ENCODE data around the gene KANSL3.
"Not testable (repeated sequence)": the region's sequence is repeated elsewhere in the genome, so short reads cannot be mapped to it uniquely, and the experiment has no call there.

Gene KANSL3

DNA sequence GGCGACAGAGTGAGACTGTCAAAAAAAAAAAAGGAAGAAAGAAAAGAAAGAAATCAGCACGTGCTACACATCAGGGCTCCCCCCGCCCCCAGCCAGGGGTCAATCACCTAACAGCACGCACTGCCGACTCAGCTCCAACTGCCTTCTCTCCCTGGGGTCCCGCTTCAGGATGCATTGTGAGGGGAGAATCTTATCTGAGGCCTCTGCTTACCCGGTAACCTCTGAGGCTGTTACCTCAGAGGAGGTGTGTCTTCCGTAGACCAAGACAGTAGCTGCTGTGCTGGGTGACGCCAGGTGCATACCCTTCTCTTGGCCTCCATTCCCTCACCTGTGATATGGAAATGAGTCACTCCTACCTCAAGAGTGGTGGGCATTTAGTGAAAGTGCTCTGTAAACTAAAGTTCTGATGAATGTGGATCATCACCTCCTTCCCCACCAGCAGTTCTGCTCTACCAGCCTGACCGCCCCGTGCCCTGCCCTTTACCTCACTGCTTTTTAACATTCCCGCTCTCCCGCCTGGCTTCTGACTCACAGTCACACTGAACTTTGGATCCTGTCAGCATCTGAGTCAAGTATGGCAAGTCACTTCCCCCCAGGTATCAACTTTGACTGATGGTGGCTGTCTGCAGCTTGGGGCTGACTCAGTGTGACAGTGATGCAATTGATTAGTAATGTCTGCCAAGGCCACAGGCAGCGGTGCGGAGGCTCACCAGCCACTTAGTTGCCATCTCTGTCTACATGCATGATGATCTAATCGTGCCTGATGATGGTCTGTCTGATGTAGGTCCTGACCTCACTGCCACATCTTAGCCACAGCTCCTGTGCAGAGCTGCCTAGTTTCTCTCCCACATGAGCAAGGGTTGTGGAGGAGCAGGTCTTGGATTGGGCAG, 81.4 kb downstream of the KANSL3 start:
- DNase-seq: peak; percentile 35

DNA sequence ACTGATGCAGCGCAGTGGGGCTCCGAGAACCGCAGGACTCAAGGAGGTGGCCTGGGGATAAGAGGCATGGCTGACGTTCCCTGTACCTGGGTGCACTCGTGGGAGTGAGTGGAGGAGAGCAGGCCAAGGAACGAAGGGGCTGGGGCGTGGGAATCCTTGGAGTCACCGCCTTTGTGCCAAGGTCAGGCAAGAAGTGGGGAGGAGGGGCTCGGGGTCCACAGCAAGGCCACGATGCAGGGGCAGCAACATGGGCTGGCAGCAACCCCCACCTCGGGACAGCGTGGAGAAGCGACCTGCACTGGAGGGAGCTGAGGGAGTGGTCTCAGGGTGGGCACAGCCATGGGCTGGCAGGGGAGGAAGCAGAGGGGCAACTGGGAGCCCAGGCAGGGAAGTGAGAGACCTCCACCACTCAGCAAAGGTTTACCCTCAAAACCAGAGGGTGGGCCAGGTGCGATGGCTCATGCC, 82.9 kb downstream of the KANSL3 start:
- DNase-seq: no peak

DNA sequence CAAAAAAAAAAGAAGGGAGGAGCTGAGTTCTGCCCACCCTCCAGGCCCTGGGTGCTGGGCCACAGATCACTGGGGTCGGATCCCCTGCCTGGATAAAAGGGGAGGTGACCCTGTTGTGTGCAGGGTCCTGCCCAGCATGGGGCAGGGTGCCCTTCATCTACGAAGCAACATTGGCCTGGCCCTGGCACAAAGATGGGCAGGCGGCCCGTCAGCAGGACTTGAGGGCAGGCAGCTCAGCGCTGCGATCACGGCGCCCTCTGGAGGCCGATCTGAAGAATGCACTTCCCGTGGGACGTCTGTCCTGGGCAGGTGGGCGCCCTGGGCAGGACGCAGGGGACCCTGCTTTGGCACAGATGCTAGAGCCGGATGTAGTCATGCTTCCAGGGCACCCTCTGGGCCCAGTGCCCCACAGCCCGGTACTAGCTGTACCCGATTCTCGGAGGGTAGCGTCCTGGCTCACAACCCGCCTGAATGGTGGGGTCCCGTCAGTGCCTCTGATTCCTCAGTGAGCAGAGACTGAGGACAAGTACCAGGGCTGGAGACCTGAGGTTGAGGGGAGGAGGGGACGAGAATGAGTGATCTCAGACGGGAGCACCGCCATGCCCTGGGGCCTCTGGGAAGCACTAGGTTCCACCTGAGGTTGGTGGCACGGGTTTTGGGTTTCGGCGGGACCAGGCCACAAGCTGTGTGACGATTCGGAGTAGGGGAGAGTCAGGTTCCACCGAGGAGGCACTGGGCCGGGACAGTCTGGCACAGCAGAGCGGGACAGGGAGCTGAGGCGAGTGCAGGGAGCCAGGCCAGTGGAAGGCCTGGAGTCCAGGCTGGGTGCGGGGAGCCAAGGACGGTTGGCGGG, 83.6 kb downstream of the KANSL3 start:
- DNase-seq: peak; percentile 68

DNA sequence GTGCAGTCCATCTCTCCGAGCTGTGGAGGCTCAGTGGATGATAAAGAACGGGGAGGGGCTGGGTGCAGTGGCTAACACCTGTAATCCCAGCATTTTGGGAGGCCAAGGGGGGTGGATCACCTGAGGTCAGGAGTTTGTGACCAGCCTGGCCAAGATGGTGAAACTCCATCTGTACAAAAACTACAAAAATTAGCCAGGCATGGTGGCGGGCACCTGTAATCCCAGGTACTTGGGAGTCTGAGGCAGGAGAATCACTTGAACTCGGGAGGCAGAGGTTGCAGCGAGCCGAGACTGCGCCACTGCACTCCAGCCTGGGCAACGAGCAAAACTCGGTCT, 84.2 kb downstream of the KANSL3 start:
- DNase-seq: not testable (repeated sequence)

DNA sequence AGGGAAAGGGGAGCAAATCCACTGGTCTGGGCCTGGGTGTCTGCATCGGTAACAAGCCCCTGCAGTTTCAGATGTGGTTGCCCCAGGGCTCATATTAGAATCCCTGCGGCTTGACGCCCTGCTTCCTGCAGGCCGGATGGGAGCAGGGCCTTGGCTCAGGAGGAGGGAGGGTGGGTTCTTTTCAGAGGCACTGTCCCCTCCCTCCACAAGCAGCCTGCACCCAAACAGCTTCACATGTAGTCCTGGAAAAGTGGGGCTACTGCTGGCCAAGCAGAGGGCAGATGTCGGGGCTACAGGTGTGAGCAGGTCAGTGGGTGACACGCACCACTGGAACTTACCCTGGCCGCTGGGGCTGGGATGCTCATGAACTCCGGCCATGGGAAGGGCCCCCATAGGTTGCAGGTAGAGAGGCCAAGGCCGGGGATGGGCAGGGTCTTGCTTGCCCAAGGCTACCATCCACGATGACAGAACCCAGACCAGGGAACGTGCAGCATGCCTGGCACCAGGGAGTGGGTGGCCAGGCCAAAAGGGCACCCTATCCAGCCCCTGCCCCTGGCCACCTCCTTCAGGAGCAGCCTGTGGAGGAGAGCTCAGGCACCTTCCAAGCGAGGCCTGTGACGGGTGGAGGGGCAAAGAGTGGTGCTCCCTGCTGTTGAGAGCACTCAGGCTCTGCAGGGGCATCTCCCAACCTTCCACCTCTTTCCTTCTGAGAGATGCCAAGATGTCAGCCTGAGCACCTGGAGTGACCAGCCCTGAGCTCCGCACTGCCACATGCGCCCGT, 84.7 kb downstream of the KANSL3 start:
- no peak for DNase-seq

DNA sequence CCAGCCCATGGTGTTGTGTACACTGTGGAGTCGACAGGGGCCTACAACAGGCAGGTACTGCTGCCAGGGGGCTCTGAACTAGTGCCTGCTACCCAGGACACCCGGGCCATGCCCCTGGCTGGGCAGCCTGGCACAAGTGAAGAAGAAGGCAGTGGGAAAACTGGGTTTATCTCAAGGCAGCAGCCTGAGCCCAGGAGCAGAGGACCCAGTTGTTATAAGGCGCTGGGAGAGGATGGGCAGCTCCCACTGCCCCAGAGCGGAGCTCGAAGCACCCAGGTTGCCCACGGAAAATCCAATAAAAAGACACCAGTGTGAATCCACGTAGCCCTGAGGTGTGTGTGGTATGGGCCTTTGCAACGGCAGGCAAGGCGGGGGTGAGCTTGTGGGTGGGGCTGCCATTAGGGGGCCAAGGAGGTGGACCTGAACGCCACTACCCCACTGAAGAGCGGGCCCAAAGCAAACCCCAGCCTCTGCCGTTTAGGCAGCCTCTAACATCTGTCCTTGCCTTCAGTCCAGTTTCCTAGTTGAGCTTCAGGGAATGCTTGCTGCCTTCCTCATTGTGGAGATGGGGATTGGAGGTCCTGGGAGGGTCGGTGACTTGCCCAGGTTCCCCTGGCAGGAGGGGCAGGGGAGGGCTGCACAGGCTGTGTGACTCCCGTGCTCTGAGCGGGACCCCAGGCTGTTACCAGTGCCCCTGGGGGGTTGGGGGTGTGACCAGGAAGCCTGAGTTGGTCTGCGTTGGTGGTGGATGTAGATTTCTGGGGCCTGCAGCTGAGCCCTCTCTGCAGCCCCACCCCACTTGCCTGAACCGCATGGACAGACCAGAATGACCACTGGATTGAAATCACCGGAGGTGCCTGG, 85.6 kb downstream of the KANSL3 start:
- no peak for DNase-seq

DNA sequence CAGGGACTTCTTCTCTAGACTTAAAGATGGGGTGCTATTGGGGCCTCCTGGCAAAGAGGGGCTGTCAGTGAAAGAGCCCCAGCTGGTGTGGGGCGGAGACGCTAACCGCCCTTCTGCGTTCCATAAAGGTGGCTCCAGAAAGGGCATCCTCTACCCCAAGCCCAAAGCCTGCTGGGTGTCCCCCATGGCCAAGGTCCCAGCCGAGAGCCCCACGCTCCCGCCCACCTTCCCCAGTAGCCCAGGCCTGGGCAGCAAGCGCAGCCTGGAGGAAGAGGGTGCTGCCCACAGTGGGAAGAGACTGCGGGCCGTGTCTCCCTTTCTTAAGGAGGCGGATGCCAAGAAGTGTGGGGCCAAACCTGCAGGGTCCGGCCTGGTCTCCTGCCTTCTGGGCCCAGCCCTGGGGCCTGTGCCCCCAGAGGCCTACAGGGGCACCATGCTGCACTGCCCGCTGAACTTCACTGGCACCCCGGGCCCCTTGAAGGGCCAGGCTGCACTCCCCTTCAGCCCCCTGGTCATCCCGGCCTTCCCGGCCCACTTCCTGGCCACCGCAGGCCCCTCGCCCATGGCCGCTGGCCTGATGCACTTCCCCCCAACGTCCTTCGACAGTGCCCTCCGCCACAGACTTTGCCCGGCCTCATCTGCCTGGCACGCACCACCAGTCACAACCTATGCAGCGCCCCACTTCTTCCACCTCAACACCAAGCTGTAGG, 86.4 kb downstream of the KANSL3 start:
- DNase-seq: no peak

DNA sequence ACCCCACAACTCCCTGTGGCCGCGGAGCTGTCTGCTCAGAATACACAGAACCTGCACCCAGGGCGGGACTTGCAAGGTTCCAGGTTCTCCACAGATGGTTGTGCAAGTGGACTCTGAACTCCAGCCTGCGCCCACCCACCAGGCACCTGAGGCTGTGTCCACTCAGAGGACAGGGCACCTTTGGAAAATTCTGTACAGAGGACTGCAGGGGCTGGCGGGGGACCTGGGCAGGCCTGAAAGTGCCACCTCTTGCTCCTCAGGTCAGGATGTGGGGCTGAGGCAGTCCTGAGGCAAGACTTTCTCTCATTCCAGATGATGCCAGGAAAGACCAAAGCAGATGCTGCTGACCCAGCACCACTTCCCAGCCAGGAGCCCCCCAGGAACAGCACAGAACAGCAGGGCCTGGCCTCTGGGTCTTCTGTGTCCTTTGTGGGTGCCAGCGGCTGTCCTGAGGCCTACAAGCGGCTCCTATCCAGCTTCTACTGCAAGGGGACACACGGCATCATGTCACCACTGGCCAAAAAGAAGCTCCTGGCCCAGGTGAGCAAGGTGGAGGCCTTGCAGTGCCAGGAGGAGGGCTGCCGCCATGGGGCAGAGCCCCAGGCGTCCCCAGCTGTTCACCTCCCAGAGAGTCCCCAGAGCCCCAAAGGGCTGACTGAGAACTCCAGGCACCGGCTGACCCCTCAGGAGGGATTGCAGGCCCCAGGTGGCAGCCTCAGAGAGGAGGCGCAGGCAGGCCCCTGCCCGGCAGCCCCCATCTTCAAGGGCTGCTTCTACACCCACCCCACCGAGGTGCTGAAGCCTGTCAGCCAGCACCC, 87.1 kb downstream of the KANSL3 start:
- no peak for DNase-seq

DNA sequence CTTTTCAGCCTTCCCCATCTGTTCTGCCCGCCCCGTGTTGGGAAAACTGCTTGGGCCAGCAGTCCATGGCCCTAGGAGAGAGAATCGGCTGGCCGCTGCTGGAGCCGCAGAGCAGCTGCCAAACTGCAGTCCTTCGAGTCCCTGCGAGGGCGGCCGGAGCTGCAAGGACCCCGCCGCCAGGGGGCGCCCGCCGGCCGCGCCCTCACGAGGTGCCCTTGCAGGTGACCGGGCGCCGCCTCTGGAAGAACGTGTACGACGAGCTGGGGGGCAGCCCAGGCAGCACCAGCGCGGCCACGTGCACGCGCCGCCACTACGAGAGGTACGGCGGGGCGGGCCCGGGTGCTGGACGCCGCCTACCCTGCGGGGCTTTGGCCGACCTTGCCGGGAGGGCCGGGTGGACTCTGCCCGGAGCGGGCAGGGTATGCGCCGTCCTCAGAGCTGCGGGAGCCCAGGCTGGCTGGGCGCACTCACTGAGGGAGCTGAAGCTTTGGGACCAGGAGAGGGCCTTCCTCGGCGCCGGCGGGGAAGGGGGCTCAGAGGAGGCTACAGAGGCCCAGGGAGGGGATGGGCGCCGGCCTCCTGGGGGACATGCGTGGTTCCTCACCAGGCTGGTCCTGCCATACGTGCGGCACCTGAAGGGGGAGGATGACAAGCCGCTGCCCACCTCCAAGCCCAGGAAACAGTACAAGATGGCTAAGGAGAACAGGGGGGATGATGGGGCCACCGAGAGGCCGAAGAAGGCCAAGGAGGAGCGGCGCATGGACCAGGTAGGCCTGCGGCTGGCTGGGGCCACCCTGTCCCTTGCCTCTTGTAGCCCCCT, 87.9 kb downstream of the KANSL3 start:
- peak; percentile 67 for DNase-seq

DNA sequence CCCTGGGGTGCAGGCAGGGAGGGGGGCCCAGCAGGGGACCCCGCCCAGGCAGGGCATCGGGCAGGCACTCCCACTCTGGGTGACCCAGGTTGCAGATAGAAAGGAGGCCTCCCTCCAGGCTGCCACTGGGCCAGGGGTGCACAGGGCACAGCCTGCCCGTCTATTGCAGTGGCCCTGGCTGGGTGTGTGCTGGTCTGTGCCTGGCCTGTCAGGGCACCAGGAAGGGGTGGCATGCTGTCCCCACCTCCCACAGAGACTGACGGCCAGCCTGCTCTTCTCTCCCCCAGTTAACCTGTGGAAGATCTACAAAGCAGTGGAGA, 88.7 kb downstream of the KANSL3 start:
- DNase-seq: no peak

DNA sequence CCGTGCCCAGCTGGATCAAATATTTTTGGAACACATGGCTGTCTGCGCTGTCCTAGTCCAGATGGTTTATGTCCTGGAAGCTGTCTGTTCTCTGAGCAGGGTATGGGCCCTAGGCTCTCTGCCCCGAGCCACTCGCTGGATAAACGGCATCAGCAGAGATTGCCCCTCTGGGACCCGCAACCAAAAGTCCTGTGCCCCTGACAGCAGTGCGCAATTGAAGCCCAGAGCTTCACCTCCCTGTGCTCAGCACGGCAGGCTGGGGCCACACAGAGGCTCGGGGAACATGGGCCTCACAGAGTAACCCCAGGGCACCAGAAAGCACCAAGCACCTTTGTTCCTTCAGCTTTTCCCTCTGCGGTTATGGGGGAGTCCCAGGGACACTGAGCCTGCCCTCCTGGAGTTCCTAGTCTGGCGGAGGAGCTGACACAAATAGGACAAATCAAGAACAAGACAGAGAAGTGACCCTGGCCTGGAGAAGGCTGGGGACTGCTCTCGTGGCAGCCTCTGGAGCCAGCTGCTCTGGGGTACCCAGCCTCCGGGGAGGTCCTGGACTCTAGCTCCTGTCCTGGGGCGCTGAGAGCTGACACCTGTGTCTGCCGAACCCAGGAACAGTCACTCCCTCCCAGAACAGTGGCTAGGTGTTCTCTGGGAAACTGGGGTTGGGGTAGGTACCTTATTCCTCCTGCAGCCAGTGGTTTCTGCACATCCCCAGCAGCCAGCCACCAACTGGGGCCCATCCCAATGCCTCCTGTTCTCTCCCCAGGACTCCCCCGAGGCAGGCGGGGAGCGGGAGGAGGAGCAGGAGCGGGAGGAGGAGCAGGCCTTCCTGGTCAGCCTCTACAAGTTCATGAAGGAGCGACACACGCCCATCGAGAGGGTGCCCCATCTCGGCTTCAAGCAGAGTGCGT, 89.3 kb downstream of the KANSL3 start:
- no peak for DNase-seq

DNA sequence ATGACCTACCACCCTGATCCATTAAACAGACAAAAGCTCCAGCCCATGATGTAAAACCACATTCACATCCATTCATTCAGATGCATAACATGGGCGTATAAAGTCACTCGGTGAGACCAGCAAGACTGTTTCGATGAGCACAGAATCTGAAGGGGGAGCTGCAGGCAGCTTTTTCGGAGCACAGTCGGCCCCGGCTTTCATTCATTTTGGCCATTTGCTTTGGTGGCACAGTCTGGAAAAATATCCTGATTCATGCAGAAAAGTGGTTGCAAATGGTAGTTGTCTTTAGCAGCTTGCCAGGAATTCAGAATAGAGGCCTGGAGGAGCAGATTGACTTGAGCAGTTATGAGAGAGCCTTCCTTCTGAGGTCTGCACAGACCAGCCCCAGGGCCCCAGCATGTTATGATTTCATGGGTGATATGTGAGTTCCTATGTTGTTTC, 90.4 kb downstream of the KANSL3 start:
- no peak for DNase-seq

DNA sequence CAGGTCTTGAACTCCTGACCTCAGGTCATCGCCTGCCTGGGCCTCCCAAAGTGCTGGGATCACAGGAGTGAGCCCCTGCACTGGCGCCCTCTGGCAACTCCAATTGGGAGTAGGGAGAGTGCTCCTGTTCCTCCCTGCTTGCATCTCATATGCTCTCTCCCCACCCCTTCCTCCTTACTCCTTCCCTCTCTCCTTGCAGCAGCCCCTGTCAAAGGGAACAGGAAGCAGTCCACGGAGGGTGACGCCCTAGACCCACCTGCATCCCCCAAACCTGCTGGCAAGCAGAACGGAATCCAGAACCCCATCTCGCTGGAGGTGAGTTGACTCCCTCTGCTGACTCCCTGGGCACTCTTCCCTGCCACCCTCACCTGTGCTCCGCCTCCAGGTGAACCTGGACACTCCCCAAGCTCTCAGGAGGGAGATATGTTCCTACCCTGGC, 90.9 kb downstream of the KANSL3 start:
- DNase-seq: no peak

DNA sequence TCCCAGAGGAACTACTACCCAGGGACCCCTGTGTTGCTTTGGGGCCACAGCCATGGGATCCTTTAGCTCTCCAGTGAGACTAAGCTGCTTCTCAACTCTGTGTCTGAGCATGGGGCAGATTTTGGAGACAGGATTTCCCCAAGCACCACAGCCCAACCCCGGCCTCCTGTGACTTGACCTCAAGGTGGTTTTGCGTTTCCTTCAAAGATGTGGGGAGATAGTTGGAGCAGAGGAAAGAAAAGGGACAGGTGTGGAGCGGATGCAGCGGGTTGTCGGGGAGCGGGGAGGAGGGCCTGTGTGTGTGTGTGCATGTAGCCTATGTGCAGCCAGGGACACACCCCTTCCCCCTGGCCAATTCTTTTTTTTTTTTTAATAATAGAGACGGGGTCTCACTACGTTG, 91.3 kb downstream of the KANSL3 start:
- DNase-seq: no peak

DNA sequence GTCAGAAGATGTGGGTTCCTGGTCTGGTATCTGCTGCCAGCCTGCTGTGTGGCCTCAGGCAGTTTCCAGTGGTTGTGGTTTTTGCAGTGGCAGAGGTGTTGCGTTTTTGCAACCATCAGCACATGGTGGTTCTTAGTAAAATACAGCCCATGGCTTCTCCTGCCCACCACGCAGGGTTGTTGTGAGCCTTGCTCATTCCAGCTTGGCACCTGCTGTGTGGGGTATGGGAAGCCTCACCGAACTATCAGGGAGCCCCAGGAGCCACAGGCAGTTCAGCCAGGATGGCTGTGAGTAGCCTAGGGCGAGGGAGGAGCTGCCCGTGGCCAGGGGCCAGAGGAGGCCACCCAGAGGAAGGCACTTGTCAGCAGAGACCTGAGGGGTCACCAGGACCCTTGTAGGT, 91.8 kb downstream of the KANSL3 start:
- DNase-seq: no peak

All from OCI-M1 (cell line).